ENCODE measurements around the gene TM7SF3.

DNA sequence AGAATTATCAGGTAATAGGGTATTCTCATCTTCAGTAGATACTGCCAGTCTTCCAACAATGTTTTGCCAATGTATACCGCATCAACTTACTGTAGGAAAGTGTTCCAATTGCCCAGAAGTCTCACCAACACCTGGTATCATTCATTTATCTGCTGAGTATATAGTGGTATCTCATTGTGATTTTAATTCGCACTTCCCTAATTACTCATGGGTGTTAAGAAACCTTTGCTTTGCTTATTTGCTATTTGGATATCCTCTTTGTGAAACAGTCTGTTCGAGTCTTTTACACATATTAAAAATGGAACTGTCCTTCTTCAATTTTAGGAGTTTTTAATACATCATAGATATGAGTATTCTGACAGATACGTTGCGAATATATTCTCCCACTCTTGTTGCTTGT, 6.1 kb downstream of the TM7SF3 start:
- TF ChIP-seq, protein P1, sequence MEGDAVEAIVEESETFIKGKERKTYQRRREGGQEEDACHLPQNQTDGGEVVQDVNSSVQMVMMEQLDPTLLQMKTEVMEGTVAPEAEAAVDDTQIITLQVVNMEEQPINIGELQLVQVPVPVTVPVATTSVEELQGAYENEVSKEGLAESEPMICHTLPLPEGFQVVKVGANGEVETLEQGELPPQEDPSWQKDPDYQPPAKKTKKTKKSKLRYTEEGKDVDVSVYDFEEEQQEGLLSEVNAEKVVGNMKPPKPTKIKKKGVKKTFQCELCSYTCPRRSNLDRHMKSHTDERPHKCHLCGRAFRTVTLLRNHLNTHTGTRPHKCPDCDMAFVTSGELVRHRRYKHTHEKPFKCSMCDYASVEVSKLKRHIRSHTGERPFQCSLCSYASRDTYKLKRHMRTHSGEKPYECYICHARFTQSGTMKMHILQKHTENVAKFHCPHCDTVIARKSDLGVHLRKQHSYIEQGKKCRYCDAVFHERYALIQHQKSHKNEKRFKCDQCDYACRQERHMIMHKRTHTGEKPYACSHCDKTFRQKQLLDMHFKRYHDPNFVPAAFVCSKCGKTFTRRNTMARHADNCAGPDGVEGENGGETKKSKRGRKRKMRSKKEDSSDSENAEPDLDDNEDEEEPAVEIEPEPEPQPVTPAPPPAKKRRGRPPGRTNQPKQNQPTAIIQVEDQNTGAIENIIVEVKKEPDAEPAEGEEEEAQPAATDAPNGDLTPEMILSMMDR (IDR thresholded peaks at IDR 0.05), result no peak
- TF ChIP-seq POLR2A (IDR thresholded peaks at IDR 0.05), result no peak

Measured in tibial nerve (tissue), 3 donors.